IPS-15b (cell line): ENCODE results near the gene RHBDL2.

ENCODE experiments used
- H3K27me3 ChIP-seq: one replicate; pipeline ENCODE4 v1.6.1; 2013; ENCODE audit warnings: low read length; ENCODE audit not compliant: control insufficient read depth, insufficient read depth
- H3K36me3 ChIP-seq: one replicate; pipeline ENCODE4 v1.6.1; 2013; ENCODE audit warnings: low read length; ENCODE audit not compliant: control insufficient read depth, insufficient read depth
- H3K4me1 ChIP-seq: one replicate; pipeline ENCODE4 v1.6.1; 2013; ENCODE audit warnings: mild to moderate bottlenecking, low read length; ENCODE audit not compliant: control insufficient read depth, insufficient read depth
- H3K4me3 ChIP-seq: one replicate; pipeline ENCODE4 v1.5.1; 2013; ENCODE audit warnings: low read depth, low read length
- H3K9ac ChIP-seq: one replicate; pipeline ENCODE4 v1.6.1; 2013; ENCODE audit warnings: low read depth, mild to moderate bottlenecking, low read length
- H3K9me3 ChIP-seq: one replicate; pipeline ENCODE4 v1.6.1; 2013; ENCODE audit warnings: mild to moderate bottlenecking, low read length; ENCODE audit not compliant: control insufficient read depth, insufficient read depth

The RHBDL2 gene

DNA sequence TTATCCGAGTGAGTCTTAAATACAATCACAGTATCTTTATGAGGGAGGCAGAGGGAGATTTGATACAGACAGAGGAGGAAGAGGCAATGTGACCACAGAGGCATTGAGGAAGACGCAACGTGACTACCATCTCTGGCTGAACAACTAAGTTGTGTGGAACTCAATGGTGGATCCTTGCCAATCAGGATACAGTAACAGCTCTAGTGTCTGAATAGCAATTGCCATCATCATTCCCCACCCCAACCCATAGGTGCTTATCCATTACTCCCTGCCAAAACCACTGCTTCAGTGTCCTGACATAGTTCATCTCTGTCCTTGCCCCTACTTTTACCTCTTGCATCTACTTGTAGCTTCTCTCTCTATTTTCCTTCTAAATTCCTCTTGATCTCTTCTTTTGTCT, 20.5 kb upstream of the RHBDL2 start:
- Histone ChIP-seq H3K27me3 (no peaks in the 10 kb centered on the region), H3K9me3 (no peaks in the 10 kb centered on the region), H3K9ac (no peak overlapping the region), H3K36me3 (no peaks in the 10 kb centered on the region), H3K4me3 (no peak overlapping the region), H3K4me1 (no peaks in the 10 kb centered on the region)

DNA sequence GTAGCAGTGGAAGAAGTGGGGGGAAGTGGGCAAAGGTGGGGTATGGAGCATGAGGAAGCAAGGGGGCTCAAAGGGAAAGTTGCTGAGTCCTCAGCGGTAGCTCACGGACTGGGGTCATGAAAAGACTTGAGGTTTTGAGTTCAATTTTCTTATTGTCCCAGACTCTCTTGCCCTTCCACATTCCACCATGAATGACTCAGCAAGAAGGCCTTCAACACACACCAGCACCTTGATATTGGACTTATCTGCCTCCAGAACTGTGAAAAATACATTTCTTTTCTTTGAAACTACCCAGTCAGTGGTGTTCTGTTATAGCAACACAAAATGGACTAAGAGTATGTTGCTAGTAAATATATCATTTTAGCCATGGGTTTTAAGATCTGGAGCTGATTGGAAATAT, 17.3 kb upstream of the RHBDL2 start:
- no peaks in the 10 kb centered on the region for H3K9me3 ChIP-seq
- no peaks in the 10 kb centered on the region for H3K27me3 ChIP-seq
- H3K4me3 ChIP-seq: no peak overlapping the region
- no peaks in the 10 kb centered on the region for H3K4me1 ChIP-seq
- H3K9ac ChIP-seq: no peak overlapping the region
- no peaks in the 10 kb centered on the region for H3K36me3 ChIP-seq

DNA sequence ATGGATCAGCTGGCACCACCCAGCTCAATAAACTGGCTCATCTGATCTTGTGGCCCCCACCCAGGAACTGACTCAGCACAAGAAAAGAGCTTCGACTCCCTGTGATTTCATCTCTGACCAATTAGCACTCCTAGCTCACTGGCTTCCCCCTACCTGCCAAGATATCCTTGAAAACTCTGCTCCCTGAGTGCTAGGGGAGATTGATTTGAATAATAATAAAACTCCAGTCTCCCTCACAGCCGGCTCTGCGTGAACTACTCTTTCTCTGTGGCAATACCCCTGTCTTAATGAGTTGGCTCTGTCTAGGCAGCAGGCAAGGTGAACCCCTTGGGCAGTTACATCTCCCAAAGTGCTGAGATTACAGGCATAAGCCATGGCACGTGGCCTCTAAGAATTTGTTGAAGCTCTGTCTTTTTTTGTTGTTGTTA, 11.8 kb upstream of the RHBDL2 start:
- Histone ChIP-seq H3K27me3 (no peaks in the 10 kb centered on the region), H3K9me3 (no peaks in the 10 kb centered on the region), H3K9ac (no peak overlapping the region), H3K36me3 (no peaks in the 10 kb centered on the region), H3K4me3 (no peak overlapping the region), H3K4me1 (peaks cover 5% of the 10 kb centered on the region)

DNA sequence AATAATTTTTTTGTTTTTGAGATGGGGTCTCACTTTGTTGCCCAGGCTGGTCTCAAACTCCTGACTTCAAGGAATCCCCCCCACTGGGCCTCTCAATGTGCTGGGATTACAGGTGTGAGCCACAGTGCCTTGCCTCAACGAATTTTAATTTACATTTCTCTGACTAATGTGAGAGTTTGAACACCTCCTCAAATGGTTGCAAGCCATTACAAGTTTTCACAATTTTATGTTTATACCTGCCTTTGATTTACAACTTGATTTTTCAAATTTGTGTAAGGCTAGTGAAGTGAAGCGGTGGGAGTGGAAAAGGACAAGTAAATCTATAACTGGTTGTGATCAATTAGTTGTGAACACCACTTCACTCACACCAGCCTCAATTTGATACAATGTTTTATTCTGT, 8.9 kb upstream of the RHBDL2 start:
- H3K4me1 ChIP-seq: peaks cover 5% of the 10 kb centered on the region
- no peak overlapping the region for H3K4me3 ChIP-seq
- no peaks in the 10 kb centered on the region for H3K27me3 ChIP-seq
- no peaks in the 10 kb centered on the region for H3K9me3 ChIP-seq
- no peak overlapping the region for H3K9ac ChIP-seq
- no peaks in the 10 kb centered on the region for H3K36me3 ChIP-seq

DNA sequence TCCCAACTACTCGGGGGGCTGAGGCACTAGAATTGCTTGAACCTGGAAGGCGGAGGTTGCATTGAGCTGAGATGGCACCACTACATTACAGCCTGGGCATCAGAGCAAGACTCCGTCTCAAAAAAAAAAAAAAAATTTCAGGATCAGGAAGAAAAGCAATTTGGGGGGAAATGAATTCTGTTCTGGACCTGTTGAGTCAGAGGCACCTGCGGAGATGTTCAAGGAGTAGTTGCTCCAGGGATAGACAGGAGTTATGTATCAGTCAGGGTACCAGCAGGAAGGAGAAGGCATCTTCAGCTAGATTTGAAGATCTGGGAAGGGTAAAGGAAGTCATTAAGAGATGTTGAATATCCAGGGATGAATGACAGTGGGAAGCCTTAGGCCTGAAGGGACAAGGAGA, 2.9 kb upstream of the RHBDL2 start:
- Histone ChIP-seq H3K9me3 (no peaks in the 10 kb centered on the region), H3K27me3 (no peaks in the 10 kb centered on the region), H3K9ac (no peak overlapping the region), H3K4me1 (peaks cover 3% of the 10 kb centered on the region), H3K36me3 (no peaks in the 10 kb centered on the region), H3K4me3 (no peak overlapping the region)

DNA sequence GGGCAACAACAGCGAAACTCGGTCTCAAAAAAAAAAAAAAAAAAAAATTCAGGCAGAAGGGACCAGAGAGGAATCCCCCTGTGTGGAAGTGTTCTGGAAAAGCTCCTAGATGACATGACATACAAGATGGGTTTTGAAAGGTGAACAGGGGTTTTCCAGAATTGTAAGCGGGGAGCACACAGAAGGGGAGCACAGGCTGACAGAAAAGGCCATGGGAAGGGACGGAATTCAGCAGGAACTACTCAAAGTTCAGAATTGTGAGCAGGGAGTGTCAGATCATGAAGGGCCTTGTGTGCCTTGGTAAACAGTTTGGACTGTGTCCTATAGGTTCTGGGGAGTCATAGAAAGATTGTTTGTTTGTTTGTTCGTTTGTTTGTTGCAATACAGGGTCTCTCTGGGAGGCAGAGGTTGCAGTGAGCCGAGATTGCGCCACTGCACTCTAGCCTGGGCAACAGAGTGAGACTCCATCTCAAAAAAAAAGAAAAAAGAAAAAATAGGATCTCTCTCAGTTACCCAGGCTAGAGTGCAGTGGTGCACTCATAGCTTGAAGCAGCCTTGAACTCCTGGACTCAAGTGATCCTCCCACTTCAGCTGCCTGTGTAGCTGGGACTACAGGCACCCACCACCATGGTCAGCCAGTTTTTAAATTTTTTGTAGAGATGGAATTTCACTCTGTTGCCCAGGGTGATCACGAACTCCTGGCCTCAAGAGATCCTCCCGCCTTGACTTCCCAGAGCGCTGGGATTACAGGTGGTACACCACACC, 1.2 kb upstream of the RHBDL2 start:
- H3K4me1 ChIP-seq: peaks cover 3% of the 10 kb centered on the region
- no peaks in the 10 kb centered on the region for H3K9me3 ChIP-seq
- no peak overlapping the region for H3K4me3 ChIP-seq
- no peaks in the 10 kb centered on the region for H3K27me3 ChIP-seq
- H3K36me3 ChIP-seq: no peaks in the 10 kb centered on the region
- H3K9ac ChIP-seq: no peak overlapping the region

DNA sequence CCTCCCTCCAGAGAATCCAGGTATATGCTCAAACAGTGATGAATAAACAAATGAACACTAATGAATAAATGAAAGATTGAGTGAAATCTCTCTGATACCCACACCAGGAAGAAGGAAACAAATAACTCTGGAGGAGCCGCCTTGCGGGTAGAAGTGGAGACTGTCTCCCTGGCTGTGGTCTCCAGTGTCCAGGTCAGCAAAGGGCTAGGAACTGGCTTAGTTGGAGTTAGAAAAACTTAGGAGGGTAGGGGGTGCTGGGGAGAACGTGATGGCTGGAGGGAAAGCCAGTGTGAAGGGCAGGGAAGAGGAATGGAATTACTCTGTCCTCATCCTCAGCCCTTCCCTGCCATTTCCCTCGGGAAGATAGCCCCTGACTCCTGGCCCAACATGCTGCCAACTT, 537 bp downstream of the RHBDL2 start:
- Histone ChIP-seq H3K4me3 (no peak overlapping the region), H3K9ac (no peak overlapping the region), H3K9me3 (no peaks in the 10 kb centered on the region), H3K4me1 (peaks cover 3% of the 10 kb centered on the region), H3K27me3 (no peaks in the 10 kb centered on the region), H3K36me3 (no peaks in the 10 kb centered on the region)

DNA sequence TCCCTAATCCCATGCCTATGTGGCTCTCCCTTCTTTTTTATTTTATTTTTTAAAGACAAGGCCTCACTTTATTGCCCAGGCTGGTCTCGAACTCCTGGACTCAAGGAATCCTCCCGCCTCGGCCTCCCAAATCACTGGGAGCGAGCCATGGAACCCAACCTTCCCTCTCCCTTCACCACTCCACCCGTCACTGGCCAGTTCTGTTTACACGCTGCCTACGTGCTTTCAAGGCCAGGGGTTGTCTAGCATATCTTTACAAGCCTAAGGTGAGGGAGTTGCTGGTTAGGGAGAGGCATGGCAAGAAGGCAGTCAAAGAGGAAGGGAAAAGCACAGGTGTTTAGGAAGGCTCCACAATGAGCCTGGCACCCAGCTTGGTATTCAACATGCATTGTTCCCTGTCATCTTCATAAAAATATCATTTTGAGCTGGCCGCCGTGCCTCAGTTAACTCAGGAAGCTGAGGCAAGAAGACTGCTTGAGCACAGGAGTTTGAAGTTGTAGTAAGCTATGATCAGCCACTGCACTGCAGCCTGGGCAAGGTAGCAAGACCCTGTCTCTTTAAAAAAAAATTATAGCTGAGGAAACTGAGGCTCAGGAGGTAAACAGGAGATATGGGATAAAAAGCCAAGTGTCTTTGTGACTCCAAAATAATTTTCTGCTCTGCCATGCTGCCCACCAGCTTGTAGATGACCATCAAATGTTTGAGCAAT, 1.1 kb downstream of the RHBDL2 start:
- Histone ChIP-seq H3K36me3 (no peaks in the 10 kb centered on the region), H3K4me3 (no peak overlapping the region), H3K27me3 (no peaks in the 10 kb centered on the region), H3K9me3 (no peaks in the 10 kb centered on the region), H3K9ac (no peak overlapping the region), H3K4me1 (peaks cover 3% of the 10 kb centered on the region)

DNA sequence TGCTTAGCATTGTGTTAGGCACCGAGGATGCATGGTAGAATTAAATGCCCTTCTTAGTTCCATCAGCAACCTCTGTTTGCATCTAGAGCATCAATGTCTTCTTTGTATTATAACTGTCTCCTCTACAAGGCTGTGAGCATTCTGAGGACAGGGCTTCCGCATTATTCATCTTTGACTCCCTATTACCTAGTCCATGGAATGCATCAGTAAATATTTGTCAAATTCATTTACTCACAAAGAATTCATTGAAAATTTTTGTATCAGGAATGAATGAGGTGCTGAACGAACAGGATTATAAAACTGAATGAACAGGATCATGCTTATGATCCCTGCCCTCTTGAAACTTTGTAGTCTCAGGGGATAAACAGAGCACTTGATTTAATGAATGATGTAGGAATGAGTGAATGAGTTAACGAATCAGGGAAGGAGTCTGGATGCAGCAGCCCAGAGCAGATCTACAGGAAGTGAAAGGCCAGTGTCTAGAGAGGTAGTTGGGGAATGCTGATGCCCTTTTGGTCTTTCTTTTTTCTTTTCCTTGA, 2.8 kb downstream of the RHBDL2 start:
- no peaks in the 10 kb centered on the region for H3K36me3 ChIP-seq
- H3K4me3 ChIP-seq: no peak overlapping the region
- no peak overlapping the region for H3K9ac ChIP-seq
- H3K4me1 ChIP-seq: peaks cover 3% of the 10 kb centered on the region
- no peaks in the 10 kb centered on the region for H3K9me3 ChIP-seq
- H3K27me3 ChIP-seq: no peaks in the 10 kb centered on the region

DNA sequence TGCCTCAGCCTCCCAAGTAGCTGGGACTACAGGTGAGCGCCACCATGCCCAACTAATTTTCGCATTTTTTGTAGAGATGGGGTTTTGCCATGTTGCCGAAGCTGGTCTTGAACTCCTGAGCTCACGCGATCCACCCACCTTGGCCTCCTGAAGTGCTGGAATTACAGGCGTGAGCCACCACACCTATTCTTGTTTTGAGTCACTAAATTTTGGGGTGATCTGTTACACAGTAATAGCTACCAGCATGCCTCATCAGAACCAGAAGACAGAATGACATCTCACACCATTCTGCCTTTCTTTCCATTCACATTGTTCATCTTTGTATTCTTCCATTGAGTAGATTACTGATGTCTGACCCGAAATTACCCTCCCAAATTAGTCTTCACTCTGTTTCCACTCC, 9.1 kb downstream of the RHBDL2 start:
- H3K9me3 ChIP-seq: no peaks in the 10 kb centered on the region
- peaks cover 3% of the 10 kb centered on the region for H3K4me1 ChIP-seq
- no peaks in the 10 kb centered on the region for H3K27me3 ChIP-seq
- no peaks in the 10 kb centered on the region for H3K36me3 ChIP-seq
- no peak overlapping the region for H3K9ac ChIP-seq
- H3K4me3 ChIP-seq: no peak overlapping the region

DNA sequence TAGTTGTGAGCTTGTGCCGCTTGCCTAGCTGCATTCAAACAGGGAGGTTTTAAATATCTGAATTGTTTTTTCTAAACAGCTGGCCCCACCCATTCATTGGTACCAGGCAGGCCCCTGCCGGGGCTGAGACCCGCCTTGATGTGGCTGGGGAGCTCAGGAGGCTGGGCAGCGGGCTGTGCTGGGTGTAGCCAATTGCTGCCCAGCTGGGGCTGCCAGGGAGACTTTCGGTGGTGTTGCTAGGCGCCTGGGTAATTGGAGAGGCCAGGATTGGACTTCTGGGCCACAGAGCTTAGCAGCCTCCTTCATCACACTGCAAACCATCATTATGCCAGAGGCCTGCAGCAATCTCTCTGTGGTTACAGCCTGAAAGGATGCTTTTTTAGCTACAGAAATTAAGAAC, 12.2 kb downstream of the RHBDL2 start:
- Histone ChIP-seq H3K9ac (no peak overlapping the region), H3K4me3 (no peak overlapping the region), H3K4me1 (peaks cover 3% of the 10 kb centered on the region), H3K27me3 (no peaks in the 10 kb centered on the region), H3K36me3 (no peaks in the 10 kb centered on the region), H3K9me3 (no peaks in the 10 kb centered on the region)

DNA sequence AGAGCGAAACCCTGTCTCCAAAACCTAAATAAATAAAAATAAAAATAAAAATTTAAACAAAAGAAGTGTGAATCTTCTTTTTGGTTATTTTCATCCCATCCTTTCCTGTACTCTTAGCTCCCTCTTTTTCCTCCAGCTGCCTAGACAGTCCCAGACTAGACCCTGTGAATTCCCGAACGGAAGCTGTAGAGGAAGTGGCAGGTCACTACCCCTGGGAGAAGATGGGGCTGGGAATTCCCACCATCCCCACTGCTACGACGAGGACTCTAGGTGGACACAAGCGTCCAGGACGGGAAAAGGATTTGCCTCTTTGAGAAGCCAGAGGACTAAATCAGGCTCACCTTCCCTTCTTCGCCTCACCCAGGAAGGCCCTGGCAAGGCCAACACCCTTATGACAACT, 12.6 kb downstream of the RHBDL2 start:
- no peaks in the 10 kb centered on the region for H3K9me3 ChIP-seq
- H3K4me3 ChIP-seq: no peak overlapping the region
- no peaks in the 10 kb centered on the region for H3K27me3 ChIP-seq
- H3K4me1 ChIP-seq: peaks cover 3% of the 10 kb centered on the region
- no peaks in the 10 kb centered on the region for H3K36me3 ChIP-seq
- peak overlapping the region; percentile 47 for H3K9ac ChIP-seq
